ENCODE measurements around the gene DAZAP1.

GRCh38 chr19:1421958-1422305, 14.5 kb downstream of the DAZAP1 start:
- TF ChIP-seq POLR2A (IDR thresholded peaks at IDR 0.05) (no peak), CTCF (IDR thresholded peaks at IDR 0.05) (no peak), EP300 (IDR thresholded peaks at IDR 0.05) (no peak)
